GM21576 (cell line): ENCODE measurements around the gene FOXO4.

ENCODE experiments used
- ATAC-seq: cut with Tn5 transposase; IDR thresholded peaks from one replicate; pipeline ENCODE4 v1.9.1; 2021; ENCODE audit warnings: mild to moderate bottlenecking, moderate library complexity; ENCODE audit not compliant: unreplicated experiment

Gene FOXO4

GRCh38 chrX:71098951-71099506 lies 3.4 kb downstream of the FOXO4 start:
- ATAC-seq, result no peak

- no peak for ATAC-seq
Observed at GRCh38 chrX:71099736-71100135, 4.1 kb downstream of the FOXO4 start.

GRCh38 chrX:71100581-71101505 lies 5.2 kb downstream of the FOXO4 start:
- ATAC-seq, result no peak

DNA sequence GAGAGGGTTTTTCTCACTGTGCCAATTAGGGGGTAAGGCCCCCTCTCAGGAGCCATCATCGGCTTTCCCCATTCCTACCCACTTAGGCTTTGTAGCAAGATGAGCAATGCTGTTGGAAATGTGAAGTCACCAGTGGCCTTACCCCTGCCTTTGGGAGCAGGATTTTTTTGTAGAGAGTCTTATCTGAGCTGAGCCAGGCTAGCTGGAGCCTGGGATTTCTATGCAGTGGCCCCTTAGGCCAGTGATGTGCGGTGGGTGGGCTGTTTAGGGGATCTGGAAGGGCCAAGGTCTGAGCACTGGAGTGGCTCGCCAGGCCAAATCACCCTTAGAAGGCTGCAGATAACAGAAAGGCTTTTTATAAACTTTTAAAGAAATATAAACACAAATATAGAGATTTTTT lies 6.6 kb downstream of the FOXO4 start:
- ATAC-seq, result no peak

GRCh38 chrX:71103110-71103983 lies 7.7 kb downstream of the FOXO4 start:
- no peak for ATAC-seq

GRCh38 chrX:71105628-71106027 lies 10.0 kb downstream of the FOXO4 start:
- no peak for ATAC-seq

DNA sequence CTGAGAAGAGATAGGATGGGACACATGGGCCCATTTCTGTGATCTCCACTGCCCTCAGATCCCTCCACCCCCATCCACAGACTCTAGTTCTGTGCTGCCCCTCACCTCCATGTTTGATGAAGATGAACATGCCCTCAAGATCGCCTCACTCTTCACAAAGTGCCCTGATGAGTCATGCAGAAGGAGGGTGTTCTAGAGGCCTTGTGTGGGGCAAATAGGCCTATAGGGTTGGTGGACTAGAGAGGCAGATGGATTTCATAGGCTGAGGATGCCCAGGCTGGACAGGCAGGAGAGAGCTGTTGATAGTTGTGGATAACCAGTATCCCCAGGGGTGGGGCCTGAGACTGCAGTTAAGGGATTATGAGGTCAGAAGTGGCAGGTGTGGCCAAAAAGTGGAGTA lies 10.8 kb downstream of the FOXO4 start, which contains the start of gene CXorf65:
TSS of gene CXorf65 (minus strand) at position 314 of the 400 bp plus-strand sequence. CDS start at position 130, 184 bp downstream.
- ATAC-seq, result no peak

DNA sequence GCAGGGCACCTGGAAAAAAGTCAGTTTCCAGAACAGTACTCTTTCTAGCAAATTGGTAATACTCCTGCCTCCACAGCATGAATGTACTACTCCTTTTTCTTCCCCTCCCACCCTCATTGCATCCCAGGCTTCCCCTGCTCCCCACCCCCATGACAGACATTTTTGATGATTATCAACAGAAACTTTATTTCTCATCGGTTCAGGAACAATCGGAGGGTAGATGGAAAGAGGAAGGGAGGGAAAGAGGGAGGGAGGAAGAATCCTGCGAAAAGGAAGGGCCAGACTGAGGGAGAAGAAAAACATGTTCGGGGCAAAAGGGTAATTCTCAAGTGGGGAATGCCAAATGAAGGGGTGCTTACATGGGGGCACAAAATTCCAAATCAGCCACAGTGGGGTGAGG lies 11.6 kb downstream of the FOXO4 start:
- ATAC-seq, result no peak

DNA sequence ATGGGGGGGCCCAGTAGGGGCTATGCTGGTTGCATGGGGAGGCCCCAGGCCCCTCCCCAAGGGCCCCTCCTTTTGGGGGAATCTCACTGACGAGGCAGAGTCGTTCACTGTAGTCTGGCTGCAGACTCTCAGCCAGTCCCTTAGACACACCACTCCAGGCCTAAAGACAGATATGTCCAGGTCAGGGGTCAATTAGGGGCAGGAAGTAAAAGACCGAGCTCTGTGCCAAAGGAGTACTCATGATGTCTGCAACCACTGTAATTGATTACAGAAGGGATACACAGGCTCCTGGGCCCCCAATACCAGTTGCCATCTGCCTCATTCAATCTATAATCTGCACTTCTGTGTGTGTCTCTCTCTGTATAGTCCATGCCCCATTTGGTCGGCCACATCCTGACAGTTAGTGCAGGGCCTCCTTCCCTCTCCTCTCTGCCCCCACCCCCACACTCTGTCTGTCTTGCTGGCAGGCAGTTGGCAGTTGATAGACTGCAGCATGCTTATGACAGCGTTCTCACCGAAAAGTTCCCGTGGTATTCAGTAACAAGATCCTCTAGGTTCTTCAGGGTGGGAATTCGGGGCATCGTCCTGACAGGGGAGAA lies 12.2 kb downstream of the FOXO4 start:
- no peak for ATAC-seq

GRCh38 chrX:71109051-71109450 lies 13.4 kb downstream of the FOXO4 start:
- no peak for ATAC-seq

GRCh38 chrX:71111141-71111843 lies 15.6 kb downstream of the FOXO4 start, which contains the start of gene IL2RG:
Gene IL2RG (minus strand): TSS chrX:71111577. CDS start chrX:71111539, 38 bp downstream.
- peak; percentile 87 for ATAC-seq

DNA sequence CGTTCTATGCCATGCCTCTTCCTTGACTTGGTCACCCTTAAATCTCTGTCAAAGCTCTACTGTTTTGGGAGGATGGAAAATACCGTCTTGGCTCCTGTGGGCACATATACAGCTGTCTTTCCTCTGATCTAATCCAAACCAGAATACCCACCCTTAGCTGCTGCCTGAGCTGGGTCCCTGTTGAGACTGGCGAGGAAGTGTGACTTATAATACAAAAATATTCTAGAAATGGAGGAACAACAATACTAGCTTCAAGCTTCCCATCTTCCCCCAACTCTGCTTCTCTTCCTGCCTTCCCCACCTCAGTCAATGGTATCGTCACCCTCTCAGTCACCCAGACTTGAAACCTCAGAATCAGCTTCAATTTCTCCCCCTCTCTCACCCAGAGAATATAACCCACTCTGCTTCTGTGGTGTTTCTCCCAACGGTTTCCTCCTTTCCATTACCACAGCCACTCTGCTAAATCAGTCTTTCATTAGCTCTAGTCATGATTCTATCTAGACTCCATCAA lies 16.3 kb downstream of the FOXO4 start:
- no peak for ATAC-seq

GRCh38 chrX:71117358-71117757 lies 21.7 kb downstream of the FOXO4 start:
- ATAC-seq, result no peak

- peak; percentile 90 for ATAC-seq
Observed at GRCh38 chrX:71118032-71118984, 22.7 kb downstream of the FOXO4 start, which contains the start of gene MED12. Gene MED12 (plus strand): TSS chrX:71118596. CDS start chrX:71118755, 159 bp downstream.

- ATAC-seq, result no peak
Observed at GRCh38 chrX:71118985-71119535, 23.4 kb downstream of the FOXO4 start.

DNA sequence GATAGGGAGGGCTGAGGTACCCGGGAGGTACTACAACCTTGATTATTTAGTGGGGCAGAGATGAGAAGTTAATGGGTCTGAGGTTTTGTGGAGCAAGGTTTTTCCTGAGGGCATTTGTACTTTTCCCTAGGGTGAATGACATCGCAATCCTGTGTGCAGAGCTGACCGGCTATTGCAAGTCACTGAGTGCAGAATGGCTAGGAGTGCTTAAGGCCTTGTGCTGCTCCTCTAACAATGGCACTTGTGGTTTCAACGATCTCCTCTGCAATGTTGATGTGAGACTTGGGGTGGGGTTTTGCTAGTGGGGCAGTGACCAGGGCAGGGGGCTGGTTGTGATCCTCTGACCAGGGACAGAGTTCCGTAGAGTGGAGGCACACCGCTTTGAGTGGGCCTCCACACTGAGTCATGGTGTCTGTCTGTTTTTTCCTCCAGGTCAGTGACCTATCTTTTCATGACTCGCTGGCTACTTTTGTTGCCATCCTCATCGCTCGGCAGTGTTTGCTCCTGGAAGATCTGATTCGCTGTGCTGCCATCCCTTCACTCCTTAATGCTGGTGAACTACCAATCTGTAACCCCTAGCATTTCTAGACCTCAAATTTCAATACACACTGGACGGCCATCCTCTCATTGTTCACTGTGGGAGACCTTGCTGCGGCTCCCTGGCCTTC lies 32.6 kb downstream of the FOXO4 start:
- no peak for ATAC-seq

GRCh38 chrX:71128915-71129765 lies 33.5 kb downstream of the FOXO4 start:
- peak; percentile 86 for ATAC-seq
